GM18868 (cell line): ENCODE data around the gene PRPS1.
"Not testable (repeated sequence)": the region's sequence is repeated elsewhere in the genome, so short reads cannot be mapped to it uniquely, and the experiment has no call there.

ENCODE experiments used
- ATAC-seq: cut with Tn5 transposase; IDR thresholded peaks from one replicate; pipeline ENCODE4 v1.9.1; 2021; ENCODE audit warnings: mild to moderate bottlenecking, moderate library complexity; ENCODE audit not compliant: unreplicated experiment

The PRPS1 gene

DNA sequence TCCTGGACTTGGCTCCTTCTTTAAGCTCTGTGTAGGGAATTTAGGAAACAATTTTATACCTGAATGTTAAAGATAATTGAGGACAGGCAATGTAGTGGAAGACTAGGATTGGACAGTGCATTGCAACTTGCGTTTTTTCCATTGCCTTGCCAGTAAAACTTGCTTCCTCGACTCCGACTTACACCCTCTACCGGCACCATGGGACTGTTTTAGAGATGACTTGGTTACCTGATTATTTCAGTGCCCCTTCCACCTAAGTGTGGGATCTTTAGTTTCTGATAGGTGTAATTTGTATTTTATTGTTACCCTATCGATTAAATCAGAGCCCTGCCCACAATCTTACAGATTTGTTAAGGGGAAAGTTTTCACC lies 1.2 kb downstream of the PRPS1 start:
- ATAC-seq = no peak

DNA sequence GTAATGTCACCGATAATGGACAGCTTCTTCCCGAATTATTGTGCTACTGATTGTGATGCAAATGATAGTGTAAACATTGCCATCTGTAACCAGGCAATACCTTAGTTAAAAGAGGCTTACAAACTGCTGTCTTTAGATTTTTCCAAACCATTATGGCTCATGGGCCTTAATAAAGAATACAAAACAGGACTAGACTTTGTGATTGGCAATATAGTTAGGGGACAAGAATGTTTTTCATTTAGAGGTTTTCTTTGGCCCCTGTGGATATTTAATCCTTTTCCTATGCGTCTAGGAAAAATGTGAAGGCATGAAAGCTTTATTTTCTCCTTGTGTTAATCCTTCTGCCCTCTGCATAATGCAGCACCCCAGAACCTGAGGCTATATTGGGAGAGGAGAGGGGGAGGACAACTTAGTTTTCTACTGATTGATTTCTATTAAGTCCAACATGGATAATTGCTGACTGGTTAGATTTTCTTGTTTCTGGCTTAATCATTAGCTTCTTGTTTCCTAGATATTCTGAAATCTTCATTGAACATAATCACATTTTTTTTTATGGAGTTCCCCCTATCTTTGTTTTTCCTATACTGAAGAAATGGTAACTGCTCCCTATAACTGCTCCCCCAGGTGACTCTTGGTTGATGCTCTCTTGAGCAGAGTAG lies 1.9 kb downstream of the PRPS1 start:
- ATAC-seq = no peak

DNA sequence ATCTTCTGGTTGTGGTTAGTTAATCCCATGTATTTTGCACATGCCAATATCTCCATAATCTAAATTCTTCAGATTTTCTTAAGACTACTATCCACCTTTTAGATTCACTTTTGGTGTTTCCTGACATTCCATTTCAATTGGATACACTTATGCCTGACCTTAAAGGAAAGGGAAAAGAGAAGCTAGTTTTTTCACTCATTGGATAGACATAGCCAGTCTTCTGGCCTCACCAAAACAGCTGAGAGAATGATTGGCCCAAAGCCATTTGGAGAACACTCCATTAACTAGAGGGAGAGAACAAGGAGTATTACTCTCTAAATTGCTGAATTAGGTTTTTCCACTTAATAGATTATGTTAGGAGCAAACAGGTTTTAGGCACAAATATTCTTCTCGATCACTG lies 4.0 kb downstream of the PRPS1 start:
- no peak for ATAC-seq

DNA sequence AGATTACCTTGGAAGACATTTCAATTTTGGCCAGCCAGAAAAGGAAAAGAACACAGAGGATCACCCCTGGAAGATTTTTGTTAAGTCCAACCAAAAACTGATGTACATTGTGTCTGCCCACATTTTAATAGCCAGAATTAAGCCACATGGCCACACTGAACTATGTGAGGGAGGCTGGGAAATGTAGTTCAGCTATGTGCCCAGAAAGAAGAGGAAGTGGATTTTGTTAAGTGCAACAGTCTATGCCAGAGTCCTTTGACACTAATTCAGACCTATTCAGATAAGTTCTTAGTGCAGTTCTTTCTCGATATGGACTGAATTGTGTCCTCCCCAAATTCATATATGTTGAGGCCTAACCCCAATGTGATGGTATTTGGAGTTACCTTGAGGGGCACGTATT lies 18.4 kb downstream of the PRPS1 start:
- peak; percentile 41 for ATAC-seq

DNA sequence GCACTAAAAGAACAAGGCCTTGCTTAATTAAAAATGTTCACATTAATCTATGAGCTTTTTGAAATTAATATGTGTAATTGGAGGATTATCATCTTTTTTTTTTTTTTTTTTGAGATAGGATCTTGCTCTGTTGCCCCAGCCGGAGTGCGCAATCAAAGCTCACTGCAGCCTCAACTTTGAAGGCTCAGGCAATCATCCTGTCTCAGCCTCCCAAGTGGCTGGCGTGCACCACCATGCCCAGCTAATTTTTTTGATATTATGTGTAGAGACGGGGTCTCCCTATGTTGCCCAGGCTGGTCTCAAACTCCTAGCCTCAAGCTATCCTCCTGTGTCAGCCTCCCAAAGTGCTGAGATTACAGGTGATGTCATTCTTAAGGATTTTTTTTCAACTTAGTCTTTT lies 20.0 kb downstream of the PRPS1 start:
- ATAC-seq = no peak

DNA sequence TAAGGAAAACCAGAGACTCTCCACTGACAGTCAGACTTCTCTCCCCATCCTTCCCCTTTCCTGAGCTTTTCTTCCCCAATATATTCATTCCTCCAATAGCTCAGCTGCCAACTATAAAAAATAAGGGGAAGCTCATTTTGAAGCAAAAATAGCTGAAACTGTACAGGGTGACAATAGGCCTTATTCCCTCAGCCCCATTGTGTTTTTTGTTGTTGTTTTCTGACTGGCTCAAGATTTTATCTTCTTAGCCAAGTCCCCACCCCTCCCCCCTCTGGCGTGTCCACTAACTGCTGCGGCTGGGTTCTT lies 26.2 kb downstream of the PRPS1 start:
- no peak for ATAC-seq

DNA sequence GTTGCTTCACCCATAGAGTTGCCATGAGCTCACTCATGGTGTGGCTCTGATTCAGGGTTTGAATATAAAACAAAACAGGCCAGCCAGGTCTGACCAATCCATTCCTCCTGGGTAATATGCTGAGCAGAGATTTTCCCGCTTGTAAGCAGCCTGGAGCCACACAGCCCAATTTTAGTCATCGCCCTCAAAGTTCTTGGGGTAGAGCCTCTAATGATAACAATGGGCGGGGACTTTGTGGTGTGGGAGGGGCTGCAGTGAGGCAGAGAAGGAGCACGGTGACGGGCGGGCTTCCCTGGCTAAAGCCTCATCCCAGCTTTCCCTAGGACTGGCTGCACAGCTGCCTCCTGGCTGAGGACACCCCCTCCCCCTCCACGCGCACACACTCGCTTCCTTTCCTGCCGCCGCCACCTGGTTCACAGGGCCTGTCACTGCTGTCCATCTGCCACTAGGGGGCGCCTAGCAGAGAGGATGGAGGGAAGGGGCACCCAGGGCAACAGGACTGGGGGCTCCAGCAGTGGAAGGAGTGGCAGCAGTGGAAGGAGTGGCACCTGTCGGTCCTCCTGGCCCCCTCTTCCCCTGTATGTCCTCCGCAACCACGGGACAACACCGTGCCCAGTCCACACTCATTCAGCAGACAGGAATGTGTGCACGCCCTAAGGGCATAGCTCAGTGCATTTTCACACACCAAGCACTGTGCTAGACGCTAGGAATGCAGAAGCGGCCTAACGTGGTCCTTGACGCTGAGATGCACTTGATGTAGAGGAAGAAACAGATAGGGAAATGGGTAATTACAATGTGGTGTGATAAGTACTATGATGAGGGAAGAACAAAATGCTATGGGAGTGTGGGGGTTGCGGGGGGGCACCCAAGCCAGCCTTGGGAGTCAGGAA lies 26.8 kb downstream of the PRPS1 start:
- peak; percentile 87 for ATAC-seq

DNA sequence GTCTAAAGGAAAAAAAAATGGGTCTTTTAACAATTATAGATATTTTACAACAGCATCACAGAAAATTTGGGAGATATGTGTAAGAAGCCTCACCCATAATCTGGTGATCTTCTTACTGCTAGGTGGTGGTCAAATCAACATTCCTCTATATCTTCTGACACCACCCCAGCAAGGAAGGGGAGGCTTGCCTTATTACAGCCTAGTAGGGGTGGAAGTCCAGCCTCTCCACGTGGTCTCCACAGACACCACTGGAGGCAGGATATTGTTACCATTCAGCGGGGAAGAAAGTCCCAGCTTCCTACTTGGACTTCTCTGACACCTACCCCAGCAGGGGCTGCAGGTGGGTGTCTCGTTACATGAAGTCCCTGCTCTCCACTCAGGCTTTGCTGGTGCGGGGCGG lies 28.7 kb downstream of the PRPS1 start:
- ATAC-seq = no peak

DNA sequence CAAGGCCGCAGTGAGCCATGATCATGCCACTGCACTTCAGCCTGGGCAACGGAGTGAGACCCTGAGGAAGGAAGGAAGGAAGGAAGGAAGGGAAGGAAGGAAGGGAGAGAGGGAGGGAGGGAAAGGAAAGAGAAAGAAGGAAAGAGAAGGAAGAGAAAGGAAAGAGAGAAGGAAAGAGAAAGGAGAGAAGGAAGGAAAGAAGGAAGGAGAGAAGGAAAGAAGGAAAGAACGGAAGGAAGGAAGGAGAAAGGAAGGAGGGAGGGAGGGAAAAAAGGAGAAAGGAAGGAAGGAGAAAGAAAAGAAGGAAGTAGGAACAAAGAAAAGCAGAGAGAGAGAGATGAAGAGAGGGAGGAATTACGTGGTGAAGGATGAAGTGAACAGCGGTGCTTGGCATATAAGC lies 30.4 kb downstream of the PRPS1 start:
- ATAC-seq = no peak

DNA sequence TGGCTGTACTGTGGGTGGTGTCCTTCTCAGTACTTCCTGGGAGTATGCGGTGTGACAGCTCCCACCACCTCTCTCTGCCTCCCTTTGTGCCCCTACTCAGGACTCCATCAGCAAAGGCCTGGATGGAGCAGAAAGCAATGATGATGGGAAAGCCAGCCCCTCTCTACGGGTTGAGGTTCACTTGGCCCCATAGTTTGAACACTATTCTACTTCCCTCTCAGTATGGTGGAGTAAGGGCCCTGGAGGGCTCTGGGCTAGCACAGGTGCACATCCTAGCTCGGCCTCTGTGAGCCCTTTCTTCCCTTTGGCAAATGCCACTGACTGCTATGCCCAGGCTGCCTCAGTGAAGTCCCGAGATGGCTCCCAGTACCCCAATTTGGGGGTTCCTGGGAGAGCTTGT lies 31.0 kb downstream of the PRPS1 start:
- ATAC-seq = no peak

DNA sequence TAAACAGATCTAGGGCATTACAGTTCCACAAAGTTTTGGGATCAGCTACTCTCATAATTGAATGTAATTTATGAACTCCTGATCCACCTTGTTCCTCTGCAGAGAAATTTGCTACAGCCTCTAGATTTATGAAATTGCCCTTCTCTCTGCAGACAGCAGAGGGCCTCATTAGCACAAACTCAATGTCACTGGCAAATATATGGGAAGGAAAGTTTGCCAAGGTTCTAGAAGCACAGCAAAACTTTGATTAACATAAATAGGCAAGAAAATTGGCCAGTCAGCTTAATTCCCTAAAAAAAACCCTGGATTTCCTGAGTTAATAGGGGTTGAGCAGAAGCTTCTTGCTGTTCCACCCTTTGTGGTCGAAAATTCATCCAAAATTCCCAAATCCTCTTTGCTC lies 31.5 kb downstream of the PRPS1 start:
- peak; percentile 52 for ATAC-seq

DNA sequence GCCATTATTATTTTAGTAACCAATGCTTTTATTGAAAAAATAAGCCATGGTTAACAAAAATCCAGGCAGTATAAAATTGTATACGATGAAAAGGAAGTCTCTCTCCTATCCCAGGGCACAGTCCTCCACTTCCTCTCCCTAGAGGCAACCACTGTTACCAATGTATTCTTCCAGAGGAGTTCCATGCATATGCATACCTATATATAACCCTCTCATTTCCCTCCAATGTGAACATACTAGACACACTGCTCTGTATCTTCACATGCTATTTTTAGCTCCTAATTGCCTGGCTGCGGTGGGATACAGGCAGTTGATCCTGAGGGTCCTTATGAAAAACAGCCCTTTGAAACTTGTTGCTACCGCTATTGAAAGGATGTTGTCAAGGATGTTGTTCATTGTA lies 33.8 kb downstream of the PRPS1 start:
- no peak for ATAC-seq

DNA sequence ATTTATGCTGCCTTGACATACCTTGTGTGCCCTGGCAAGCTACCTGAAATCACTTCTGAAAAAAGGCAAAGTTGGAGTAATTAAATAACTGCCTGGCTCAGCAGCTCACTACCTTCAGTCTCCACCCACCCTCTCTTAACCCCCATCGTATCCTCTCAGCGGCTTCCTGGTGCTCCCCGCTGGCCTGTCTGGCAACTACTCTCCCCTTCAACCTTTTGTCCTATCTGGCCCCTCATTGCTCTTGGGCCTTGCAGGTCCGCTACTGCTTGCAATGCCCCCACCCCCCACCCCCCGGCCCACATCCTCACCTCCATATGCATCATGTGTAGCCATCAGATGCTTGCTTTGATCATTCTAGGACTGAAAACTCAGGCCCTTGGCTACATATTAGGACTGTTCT lies 34.5 kb downstream of the PRPS1 start:
- no peak for ATAC-seq

DNA sequence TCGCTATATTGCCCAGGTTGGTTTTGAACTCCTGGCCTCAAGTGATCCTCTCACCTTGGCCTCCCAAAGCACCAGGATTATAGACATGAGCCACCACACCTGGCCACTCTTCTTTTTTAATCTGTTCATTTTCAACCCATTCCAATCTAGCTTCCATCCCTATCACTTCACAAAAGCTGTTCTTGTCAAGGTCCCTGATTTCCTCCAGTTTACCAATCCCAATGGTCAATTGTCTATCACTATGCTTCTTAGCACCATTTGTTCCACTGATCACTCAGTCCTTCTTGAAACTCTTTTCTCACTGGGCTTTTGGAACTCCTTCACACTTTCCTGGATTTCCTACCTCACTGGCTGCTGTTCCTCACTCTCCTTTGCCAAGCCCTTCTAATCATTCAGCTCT lies 38.6 kb downstream of the PRPS1 start:
- ATAC-seq = no peak

DNA sequence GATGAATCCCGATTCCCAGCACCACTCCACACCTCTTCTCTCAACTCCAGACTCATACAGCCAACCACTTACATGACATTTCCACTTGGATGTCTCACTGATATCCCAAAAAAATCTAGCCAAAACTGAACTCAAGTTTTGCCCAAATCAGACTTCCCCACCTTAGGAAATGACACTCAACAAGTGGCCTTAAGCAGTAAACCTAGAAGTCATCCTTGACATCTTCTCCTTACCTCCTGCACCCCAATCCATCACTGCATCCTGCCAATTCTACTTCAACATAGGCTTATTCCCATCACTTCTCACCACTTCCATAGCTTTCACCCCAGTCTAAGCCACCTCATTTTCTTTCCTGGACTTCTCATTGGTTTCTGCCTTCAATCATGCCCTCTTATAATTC lies 39.1 kb downstream of the PRPS1 start:
- no peak for ATAC-seq

DNA sequence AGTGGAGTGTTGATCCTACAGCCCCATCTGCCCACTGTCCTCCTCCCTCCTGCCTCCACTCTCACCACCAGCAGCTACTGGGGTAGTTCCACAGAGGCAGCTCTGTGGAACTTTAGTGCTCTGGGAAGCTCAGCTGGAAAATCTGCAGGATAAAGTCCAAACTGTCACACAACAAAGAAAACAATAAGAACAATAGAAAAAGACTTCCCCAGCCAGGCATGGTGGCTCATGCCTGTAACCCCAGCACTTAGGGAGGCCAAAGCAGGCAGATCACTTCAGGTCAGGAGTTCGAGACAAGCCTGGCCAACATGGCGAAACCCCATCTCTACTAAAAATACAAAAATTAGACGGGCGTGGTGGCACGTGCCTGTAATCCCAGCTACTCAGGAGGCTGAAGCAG lies 40.4 kb downstream of the PRPS1 start:
- ATAC-seq = not testable (repeated sequence)

DNA sequence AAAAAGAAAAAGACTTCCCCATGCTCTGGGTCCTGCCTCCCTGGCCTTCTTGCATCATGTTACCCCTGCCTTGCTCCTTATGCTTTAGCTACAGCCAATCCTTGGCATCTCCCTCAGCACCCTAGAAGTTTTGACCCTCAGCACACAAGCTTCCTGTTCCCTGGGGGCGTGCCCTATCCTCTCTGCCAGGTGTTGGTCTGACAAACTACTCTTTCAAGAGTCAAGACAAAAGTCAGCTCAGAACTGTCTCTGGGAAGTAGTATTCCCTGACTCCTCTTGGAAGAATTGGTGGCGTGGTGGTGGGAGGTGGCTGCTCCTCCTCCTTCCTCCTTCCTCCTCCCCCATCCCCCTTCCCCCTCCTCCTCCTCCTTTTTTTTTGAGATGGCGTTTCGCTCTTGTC lies 41.0 kb downstream of the PRPS1 start:
- ATAC-seq = no peak

DNA sequence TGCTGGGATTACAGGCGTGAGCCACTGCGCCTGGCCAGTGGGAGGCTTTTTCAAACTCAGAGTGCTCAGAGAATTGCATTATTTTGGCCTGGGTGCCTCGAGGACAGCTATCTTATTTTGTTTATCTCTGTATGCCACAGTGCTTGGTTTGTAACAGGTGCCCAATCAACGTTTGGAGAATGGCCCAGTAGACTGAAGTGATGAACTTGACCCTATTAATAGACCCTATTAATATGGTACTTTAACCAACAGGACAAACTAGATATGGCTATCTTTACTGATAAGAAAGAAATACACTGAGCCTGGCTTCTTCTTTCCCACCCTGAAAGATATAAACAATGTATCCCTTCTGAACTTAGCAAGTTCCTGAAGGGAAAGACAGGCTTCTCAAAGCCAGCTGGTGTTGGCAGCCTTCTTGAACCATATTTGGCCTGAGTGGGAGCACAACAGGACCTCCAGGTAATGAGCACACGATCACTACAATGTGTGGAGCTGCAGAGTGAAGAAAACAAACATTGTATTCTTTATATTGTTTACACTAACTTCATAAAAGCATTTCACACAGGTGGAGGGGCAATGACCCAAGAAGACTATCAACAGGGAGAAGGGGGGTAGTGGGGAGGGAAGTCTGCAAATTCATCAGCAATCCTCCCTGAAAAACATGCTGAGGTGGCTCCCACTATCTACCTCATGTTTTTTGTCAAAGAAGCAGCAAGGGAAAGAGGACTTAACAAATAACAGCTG lies 41.7 kb downstream of the PRPS1 start:
- no peak for ATAC-seq

DNA sequence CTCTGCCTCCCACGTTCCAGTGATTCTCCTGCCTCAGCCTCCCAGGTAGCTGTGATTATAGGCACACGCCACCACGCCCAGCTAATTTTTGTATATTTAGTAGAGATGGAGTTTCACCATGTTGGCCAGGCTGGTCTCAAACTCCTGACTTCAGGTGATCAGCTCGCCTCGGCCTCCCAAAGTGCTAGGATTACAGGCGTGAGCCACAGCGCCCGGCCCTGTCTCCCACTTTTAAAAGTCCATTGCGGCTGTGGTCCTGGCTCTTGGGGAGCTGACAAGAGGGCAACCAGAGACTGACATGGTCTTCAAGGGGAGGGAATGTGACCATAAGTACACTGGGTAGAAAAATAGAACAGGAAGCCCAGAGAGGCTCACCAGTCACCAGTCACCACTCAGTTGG lies 42.9 kb downstream of the PRPS1 start:
- ATAC-seq = not testable (repeated sequence)

DNA sequence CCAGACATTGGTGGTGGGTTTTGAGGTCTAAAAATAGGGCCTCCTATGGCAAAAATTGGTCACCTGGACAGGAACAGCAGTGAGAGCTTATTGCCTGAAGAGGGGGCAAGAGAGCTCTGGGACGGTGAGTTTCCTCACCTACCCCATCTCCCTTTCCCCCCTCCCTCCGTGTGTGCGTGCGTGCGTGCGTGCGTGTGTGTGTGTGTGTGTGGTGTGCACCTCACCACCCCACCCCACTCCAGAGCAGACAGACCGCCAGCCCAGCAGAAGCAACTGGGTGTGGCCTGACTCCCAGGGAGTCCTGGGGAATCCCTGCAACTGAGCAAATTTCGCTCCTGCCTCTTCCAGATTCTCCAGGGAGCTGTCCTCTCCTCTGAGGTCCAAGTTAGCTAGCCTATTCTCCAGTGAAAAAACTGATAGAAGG lies 44.7 kb downstream of the PRPS1 start:
- peak; percentile 30 for ATAC-seq

DNA sequence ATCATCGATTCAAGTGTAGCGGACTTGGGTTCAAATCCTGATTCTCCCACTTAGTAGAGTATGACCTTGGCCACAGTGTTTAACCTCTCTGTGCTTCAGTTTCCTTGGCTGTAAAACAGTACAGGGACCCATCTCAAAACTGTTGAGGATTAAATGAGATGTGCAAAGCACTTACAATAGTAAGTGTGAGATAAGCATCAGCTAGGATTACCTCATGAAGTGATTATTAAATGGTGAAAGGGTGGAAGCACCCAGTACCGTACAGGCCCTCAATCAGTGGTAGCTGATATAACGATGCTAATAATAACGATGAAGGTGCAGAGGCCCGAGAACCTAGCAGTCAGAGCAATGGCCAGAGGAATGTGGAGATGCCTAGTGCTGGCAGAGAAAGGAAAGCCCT lies 45.1 kb downstream of the PRPS1 start:
- ATAC-seq = peak; percentile 0

DNA sequence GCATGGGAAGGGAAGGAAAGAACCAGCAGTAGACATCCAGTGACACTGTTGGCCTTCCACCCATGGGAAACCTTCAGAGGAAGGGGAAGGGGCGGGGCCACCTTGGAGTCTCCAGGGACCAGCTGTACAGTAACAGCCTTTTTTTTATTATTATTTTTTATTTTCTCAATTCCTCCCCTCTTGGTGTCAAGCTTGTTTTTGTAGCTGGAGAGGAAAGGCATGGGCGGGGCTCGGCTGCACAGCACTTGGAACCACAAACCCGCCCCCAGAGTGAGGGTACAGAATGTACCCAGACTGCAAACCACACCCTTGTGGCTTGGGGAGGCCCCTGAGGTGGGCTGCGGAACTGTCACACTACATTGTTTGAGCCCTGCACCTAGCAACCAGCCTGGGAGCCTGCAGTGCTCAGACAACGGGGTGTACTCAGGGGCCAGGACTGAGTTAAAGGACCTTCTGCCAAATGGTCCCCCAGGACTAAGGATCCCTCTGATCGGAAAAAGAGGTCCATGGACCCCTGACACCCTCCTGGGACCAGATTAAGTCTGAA lies 45.7 kb downstream of the PRPS1 start:
- ATAC-seq = peak; percentile 90
